Neural cell (in vitro differentiated cells): Measurements from ENCODE around the gene CLEC4M. TPM values are rescaled to one million over a fixed set of nuclear protein-coding genes. Genes with fewer than 3 reads are reported as not detected.

Experiments used
- H2AFZ ChIP-seq: fragments of 200-600, 300-800 bp; sonication (generic), shearing (Covaris generic); 2 replicates; pipeline ENCODE4 v1.6.0; 2014; ENCODE audit warnings: low read depth, mild to moderate bottlenecking, antibody characterized with exemption, low read length, moderate library complexity
- H3F3A ChIP-seq: fragments of 200-600 bp; shearing (Covaris generic); 2 replicates; pipeline ENCODE4 v1.6.1; 2016; ENCODE audit warnings: mild to moderate bottlenecking, moderate library complexity, mixed read lengths, antibody characterized with exemption, low read length; ENCODE audit not compliant: insufficient read depth, poor library complexity, severe bottlenecking
- H3K27ac ChIP-seq: fragments of 200-600, 300-800 bp; sonication (generic), shearing (Covaris generic); 2 replicates; pipeline ENCODE4 v1.5.1; 2014; ENCODE audit warnings: mild to moderate bottlenecking, low read length, moderate library complexity
- H3K27me3 ChIP-seq: fragments of 300-800, 200-600 bp; sonication (generic), shearing (Covaris generic); 2 replicates; pipeline ENCODE4 v1.6.0; 2014; ENCODE audit warnings: mild to moderate bottlenecking, low read depth, low read length, moderate library complexity; ENCODE audit not compliant: insufficient read depth
- H3K36me3 ChIP-seq: fragments of 300-800, 200-600 bp; sonication (generic), shearing (Covaris generic); 2 replicates; pipeline ENCODE4 v1.5.1; 2014; ENCODE audit warnings: mild to moderate bottlenecking, antibody characterized with exemption, low read length, moderate library complexity; ENCODE audit not compliant: insufficient read depth
- H3K4me2 ChIP-seq: fragments of 300-800, 200-600 bp; sonication (generic), shearing (Covaris generic); 2 replicates; pipeline ENCODE4 v1.6.0; 2014; ENCODE audit warnings: mild to moderate bottlenecking, low read length
- H3K4me3 ChIP-seq: fragments of 300-800, 200-600 bp; sonication (generic), shearing (Covaris generic); 2 replicates; pipeline ENCODE4 v1.5.1; 2014; ENCODE audit warnings: mild to moderate bottlenecking, low read length, moderate library complexity
- H3K79me2 ChIP-seq: fragments of 200-600 bp; shearing (Covaris generic); replicated peaks from 2 replicates; pipeline ENCODE4 v1.6.0; 2014; ENCODE audit warnings: mild to moderate bottlenecking, low read length, moderate library complexity; ENCODE audit not compliant: insufficient read depth
- H3K9ac ChIP-seq: fragments of 300-800, 200-600 bp; sonication (generic), shearing (Covaris generic); 2 replicates; pipeline ENCODE4 v1.6.1; 2016; ENCODE audit warnings: mild to moderate bottlenecking, low read length, mixed read lengths
- H3K9me2 ChIP-seq: fragments of 200-600 bp; shearing (Covaris generic); 2 replicates; pipeline ENCODE4 v1.6.1; 2016; ENCODE audit warnings: mild to moderate bottlenecking, low read length, mixed read lengths; ENCODE audit not compliant: insufficient read depth
- H3K9me3 ChIP-seq: fragments of 200-600, 300-800 bp; sonication (generic), shearing (Covaris generic); 2 replicates; pipeline ENCODE4 v1.6.1; 2016; ENCODE audit warnings: mild to moderate bottlenecking, mixed run types, low read length, moderate library complexity, mixed read lengths
- H4K20me1 ChIP-seq: fragments of 200-600 bp; shearing (Covaris generic); 2 replicates; pipeline ENCODE4 v1.6.1; 2016; ENCODE audit warnings: mild to moderate bottlenecking, mixed run types; ENCODE audit not compliant: insufficient read depth
- EP300 ChIP-seq: fragments of 450-650 bp; conservative IDR thresholded peaks from 2 replicates; pipeline ENCODE4 v1.6.1; 2014; ENCODE audit warnings: antibody characterized with exemption, mild to moderate bottlenecking, moderate library complexity; ENCODE audit not compliant: poor library complexity, severe bottlenecking
- EZH2 ChIP-seq: fragments of 200-600, 300-800 bp; shearing (Covaris generic), sonication (generic); IDR thresholded peaks from 2 replicates; pipeline ENCODE4 v1.6.1; 2014; ENCODE audit warnings: antibody characterized with exemption, low read length, borderline replicate concordance, mild to moderate bottlenecking; ENCODE audit not compliant: insufficient read depth, poor library complexity, severe bottlenecking
- MXI1 ChIP-seq: fragments of 450-650 bp; conservative IDR thresholded peaks from 2 replicates; pipeline ENCODE4 v1.6.1; 2014; ENCODE audit warnings: antibody characterized with exemption, mild to moderate bottlenecking; ENCODE audit not compliant: poor library complexity, severe bottlenecking
- POLR2AphosphoS5 ChIP-seq: IDR thresholded peaks from 2 replicates; pipeline ENCODE4 v1.6.1; 2012
- RAD21 ChIP-seq: fragments of 450-650 bp; conservative IDR thresholded peaks from 2 replicates; pipeline ENCODE4 v1.6.1; 2014; ENCODE audit warnings: antibody characterized with exemption, mild to moderate bottlenecking, moderate library complexity
- SMC3 ChIP-seq: fragments of 450-650 bp; conservative IDR thresholded peaks from 2 replicates; pipeline ENCODE4 v1.6.1; 2014; ENCODE audit warnings: antibody characterized with exemption, mild to moderate bottlenecking, moderate library complexity; ENCODE audit not compliant: poor library complexity
- TAF1 ChIP-seq: IDR thresholded peaks from 2 replicates; pipeline ENCODE4 v1.6.1; 2012; ENCODE audit warnings: low read depth
- polyA plus RNA-seq: library from polyadenylated mRNA; depleted of rRNA; stranded (reverse); fragments of >200 nt; gene quantifications from 2 replicates; pipeline ENCODE4 v1.2.3, GENCODE V29; 2014
- TF ChIP-seq, protein P1 (sequence below): IDR thresholded peaks from 2 replicates; pipeline ENCODE4 v1.6.1; 2012; ENCODE audit warnings: borderline replicate concordance
- TF ChIP-seq, protein P2 (sequence below): fragments of 450-650 bp; IDR thresholded peaks from 2 replicates; pipeline ENCODE4 v1.5.1; 2014; ENCODE audit warnings: antibody characterized with exemption, mild to moderate bottlenecking, moderate library complexity; ENCODE audit not compliant: poor library complexity, severe bottlenecking

CLEC4M gene
- polyA plus RNA-seq, 1 donor from 2014 or later, result not detected

- no peaks in the 10 kb centered on the region for H3K79me2 ChIP-seq
- no peaks in the 10 kb centered on the region for H3K9me2 ChIP-seq
- no peak for TF ChIP-seq TAF1
- TF ChIP-seq, protein P1, sequence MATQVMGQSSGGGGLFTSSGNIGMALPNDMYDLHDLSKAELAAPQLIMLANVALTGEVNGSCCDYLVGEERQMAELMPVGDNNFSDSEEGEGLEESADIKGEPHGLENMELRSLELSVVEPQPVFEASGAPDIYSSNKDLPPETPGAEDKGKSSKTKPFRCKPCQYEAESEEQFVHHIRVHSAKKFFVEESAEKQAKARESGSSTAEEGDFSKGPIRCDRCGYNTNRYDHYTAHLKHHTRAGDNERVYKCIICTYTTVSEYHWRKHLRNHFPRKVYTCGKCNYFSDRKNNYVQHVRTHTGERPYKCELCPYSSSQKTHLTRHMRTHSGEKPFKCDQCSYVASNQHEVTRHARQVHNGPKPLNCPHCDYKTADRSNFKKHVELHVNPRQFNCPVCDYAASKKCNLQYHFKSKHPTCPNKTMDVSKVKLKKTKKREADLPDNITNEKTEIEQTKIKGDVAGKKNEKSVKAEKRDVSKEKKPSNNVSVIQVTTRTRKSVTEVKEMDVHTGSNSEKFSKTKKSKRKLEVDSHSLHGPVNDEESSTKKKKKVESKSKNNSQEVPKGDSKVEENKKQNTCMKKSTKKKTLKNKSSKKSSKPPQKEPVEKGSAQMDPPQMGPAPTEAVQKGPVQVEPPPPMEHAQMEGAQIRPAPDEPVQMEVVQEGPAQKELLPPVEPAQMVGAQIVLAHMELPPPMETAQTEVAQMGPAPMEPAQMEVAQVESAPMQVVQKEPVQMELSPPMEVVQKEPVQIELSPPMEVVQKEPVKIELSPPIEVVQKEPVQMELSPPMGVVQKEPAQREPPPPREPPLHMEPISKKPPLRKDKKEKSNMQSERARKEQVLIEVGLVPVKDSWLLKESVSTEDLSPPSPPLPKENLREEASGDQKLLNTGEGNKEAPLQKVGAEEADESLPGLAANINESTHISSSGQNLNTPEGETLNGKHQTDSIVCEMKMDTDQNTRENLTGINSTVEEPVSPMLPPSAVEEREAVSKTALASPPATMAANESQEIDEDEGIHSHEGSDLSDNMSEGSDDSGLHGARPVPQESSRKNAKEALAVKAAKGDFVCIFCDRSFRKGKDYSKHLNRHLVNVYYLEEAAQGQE, result no peak
- TF ChIP-seq, protein P2, sequence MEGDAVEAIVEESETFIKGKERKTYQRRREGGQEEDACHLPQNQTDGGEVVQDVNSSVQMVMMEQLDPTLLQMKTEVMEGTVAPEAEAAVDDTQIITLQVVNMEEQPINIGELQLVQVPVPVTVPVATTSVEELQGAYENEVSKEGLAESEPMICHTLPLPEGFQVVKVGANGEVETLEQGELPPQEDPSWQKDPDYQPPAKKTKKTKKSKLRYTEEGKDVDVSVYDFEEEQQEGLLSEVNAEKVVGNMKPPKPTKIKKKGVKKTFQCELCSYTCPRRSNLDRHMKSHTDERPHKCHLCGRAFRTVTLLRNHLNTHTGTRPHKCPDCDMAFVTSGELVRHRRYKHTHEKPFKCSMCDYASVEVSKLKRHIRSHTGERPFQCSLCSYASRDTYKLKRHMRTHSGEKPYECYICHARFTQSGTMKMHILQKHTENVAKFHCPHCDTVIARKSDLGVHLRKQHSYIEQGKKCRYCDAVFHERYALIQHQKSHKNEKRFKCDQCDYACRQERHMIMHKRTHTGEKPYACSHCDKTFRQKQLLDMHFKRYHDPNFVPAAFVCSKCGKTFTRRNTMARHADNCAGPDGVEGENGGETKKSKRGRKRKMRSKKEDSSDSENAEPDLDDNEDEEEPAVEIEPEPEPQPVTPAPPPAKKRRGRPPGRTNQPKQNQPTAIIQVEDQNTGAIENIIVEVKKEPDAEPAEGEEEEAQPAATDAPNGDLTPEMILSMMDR, result no peak
- TF ChIP-seq MXI1, result no peak
- TF ChIP-seq POLR2AphosphoS5, result no peak
- no peak for TF ChIP-seq EZH2
- no peak for TF ChIP-seq RAD21
- TF ChIP-seq EP300, result no peak
- no peak for TF ChIP-seq SMC3
- no peak within 1 kb of the TSS for H3K4me3 ChIP-seq
- H3K9me3 ChIP-seq, result no peaks in the 10 kb centered on the region
- no peak within 1 kb of the TSS for H3K27ac ChIP-seq
- no peak within 1 kb of the TSS for H3K9ac ChIP-seq
- no peaks in the 10 kb centered on the region for H3K27me3 ChIP-seq
- no peaks in the 10 kb centered on the region for H4K20me1 ChIP-seq
- H3F3A ChIP-seq, result no peaks in the 10 kb centered on the region
- H3K4me2 ChIP-seq, result no peak within 1 kb of the TSS
- H3K36me3 ChIP-seq, result no peaks in the 10 kb centered on the region
- H2AFZ ChIP-seq, result no peak within 1 kb of the TSS
Measured at GRCh38 chr19:7746903-7747884, 15.8 kb upstream of the CLEC4M start, which contains the start of gene CD209. Gene CD209, minus strand, starts transcription at chr19:7747534. Its CDS starts 23 bp downstream, at chr19:7747511.

GRCh38 chr19:7748171-7748570 is 14.9 kb upstream of the CLEC4M start:
- H3K36me3 ChIP-seq, result no peaks in the 10 kb centered on the region
- H3K27me3 ChIP-seq, result no peaks in the 10 kb centered on the region
- H3K9ac ChIP-seq, result no peak overlapping the region
- no peak overlapping the region for H3K27ac ChIP-seq
- no peak overlapping the region for H2AFZ ChIP-seq
- no peaks in the 10 kb centered on the region for H3K9me2 ChIP-seq
- H3K9me3 ChIP-seq, result no peaks in the 10 kb centered on the region
- no peak overlapping the region for H3K4me3 ChIP-seq
- no peaks in the 10 kb centered on the region for H4K20me1 ChIP-seq
- H3K4me2 ChIP-seq, result no peak overlapping the region
- TF ChIP-seq TAF1 (no peak), POLR2AphosphoS5 (no peak), EZH2 (no peak), SMC3 (no peak), MXI1 (no peak), EP300 (no peak), RAD21 (no peak)
- TF ChIP-seq, protein P1, result no peak
- TF ChIP-seq, protein P2, result no peak
- H3F3A ChIP-seq, result no peaks in the 10 kb centered on the region
- H3K79me2 ChIP-seq, result no peaks in the 10 kb centered on the region
